Measurements from ENCODE around the gene OPA3.

GRCh38 chr19:45621389-45621788, 36.8 kb upstream of the OPA3 start:
- TF ChIP-seq YY1 (IDR thresholded peaks at IDR 0.05; ENCODE audit: low read depth, low read length) (no peak), POLR2A (IDR thresholded peaks at IDR 0.05; ENCODE audit: low read depth, low read length) (no peak)

Measured in GM12878 (cell line).